Measurements from ENCODE around the gene PTPRU.

- no peak for TF ChIP-seq JUNB (IDR thresholded peaks at IDR 0.05)
- TF ChIP-seq CTCF (IDR thresholded peaks at IDR 0.05), result no peak
- no peak for TF ChIP-seq EP300 (IDR thresholded peaks at IDR 0.05)
- no peak for TF ChIP-seq MAX (IDR thresholded peaks at IDR 0.05)
- TF ChIP-seq RAD21 (conservative IDR thresholded peaks at IDR 0.05 in 1 of 2, IDR thresholded peaks at IDR 0.05 in 1 of 2), result no peak
- no peak for TF ChIP-seq ATOH8 (CRISPR knock-in tag; IDR thresholded peaks at IDR 0.05; ENCODE audit: low read depth)
- TF ChIP-seq REST (IDR thresholded peaks at IDR 0.05), result no peak
- TF ChIP-seq KDM1A (IDR thresholded peaks at IDR 0.05; ENCODE audit: low read depth), result no peak
- TF ChIP-seq HEYL (CRISPR knock-in tag; IDR thresholded peaks at IDR 0.05), result no peak
- no peak for TF ChIP-seq MYC (IDR thresholded peaks at IDR 0.05; ENCODE audit: borderline replicate concordance, low read length)
- TF ChIP-seq NR3C1 (IDR thresholded peaks at IDR 0.05), result no peak
- TF ChIP-seq USF2 (IDR thresholded peaks at IDR 0.05), result no peak
Observed at GRCh38 chr1:29344336-29344735, 108.0 kb downstream of the PTPRU start.
